NB4 (cell line): ENCODE measurements around the gene SEMA6A.

Experiments used
- TF ChIP-seq, protein P1 (sequence below): IDR thresholded peaks from one replicate; pipeline ENCODE4 v1.5.1; 2012; ENCODE audit warnings: low read depth, low read length
- TF ChIP-seq, protein P2 (sequence below): IDR thresholded peaks from 2 replicates; pipeline ENCODE4 v1.6.1; 2011; ENCODE audit warnings: low read depth, low read length

DNA sequence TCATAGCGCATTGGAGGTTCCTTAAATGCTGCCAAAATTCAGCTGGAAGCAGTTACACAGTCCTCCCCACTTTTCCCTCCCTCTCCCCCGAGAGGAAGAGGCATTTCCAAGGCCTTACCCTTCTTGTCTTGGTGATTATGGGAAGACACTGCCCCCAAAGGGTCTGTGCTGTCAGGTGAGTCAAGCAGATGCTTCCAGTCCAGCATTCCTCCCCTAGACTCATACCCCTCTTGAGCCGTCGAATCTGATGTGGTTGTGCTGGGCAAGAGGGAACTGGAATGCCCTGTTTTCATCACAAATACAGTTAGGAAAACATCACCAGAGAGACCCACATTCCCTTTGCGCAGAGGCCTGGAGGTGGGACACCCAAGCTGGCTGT is 107.2 kb downstream of the SEMA6A start:
- TF ChIP-seq, protein P1, sequence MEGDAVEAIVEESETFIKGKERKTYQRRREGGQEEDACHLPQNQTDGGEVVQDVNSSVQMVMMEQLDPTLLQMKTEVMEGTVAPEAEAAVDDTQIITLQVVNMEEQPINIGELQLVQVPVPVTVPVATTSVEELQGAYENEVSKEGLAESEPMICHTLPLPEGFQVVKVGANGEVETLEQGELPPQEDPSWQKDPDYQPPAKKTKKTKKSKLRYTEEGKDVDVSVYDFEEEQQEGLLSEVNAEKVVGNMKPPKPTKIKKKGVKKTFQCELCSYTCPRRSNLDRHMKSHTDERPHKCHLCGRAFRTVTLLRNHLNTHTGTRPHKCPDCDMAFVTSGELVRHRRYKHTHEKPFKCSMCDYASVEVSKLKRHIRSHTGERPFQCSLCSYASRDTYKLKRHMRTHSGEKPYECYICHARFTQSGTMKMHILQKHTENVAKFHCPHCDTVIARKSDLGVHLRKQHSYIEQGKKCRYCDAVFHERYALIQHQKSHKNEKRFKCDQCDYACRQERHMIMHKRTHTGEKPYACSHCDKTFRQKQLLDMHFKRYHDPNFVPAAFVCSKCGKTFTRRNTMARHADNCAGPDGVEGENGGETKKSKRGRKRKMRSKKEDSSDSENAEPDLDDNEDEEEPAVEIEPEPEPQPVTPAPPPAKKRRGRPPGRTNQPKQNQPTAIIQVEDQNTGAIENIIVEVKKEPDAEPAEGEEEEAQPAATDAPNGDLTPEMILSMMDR, result no peak
- TF ChIP-seq, protein P2, sequence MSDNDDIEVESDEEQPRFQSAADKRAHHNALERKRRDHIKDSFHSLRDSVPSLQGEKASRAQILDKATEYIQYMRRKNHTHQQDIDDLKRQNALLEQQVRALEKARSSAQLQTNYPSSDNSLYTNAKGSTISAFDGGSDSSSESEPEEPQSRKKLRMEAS, result no peak
